ENCODE measurements around the gene PCDH15.

- TF ChIP-seq POLR2A (IDR thresholded peaks at IDR 0.05) (no peak), CTCF (IDR thresholded peaks at IDR 0.05) (no peak), POLR2AphosphoS5 (IDR thresholded peaks at IDR 0.05; ENCODE audit: insufficient read depth in 1 of 2, low read depth in 1 of 2) (no peak)
These were observed 437.6 kb downstream of the PCDH15 start for GRCh38 chr10:54363390-54363789.
